ENCODE results near the gene GUSB.

Gene GUSB

GRCh38 chr7:65931685-65932084, 50.3 kb downstream of the GUSB start:
- H3K4me3 ChIP-seq (ENCODE audit: low read depth, low read length): no peak overlapping the region

GRCh38 chr7:65927489-65928448, 54.2 kb downstream of the GUSB start:
- no peak overlapping the region for H3K4me3 ChIP-seq (ENCODE audit: low read depth, low read length)

- H3K4me3 ChIP-seq (ENCODE audit: low read depth, low read length): no peak overlapping the region
These were observed 55.4 kb downstream of the GUSB start for GRCh38 chr7:65926588-65926987.

GRCh38 chr7:65925040-65925439, 57.0 kb downstream of the GUSB start:
- no peak overlapping the region for H3K4me3 ChIP-seq (ENCODE audit: low read depth, low read length)

- no peak overlapping the region for H3K4me3 ChIP-seq (ENCODE audit: low read depth, low read length)
These were observed 57.8 kb downstream of the GUSB start for GRCh38 chr7:65924193-65924592.

GRCh38 chr7:65923316-65923715, 58.7 kb downstream of the GUSB start:
- H3K4me3 ChIP-seq (ENCODE audit: low read depth, low read length): no peak overlapping the region

- no peak overlapping the region for H3K4me3 ChIP-seq (ENCODE audit: low read depth, low read length)
These were observed 65.9 kb downstream of the GUSB start for GRCh38 chr7:65915921-65916657.

GRCh38 chr7:65912237-65912636, 69.8 kb downstream of the GUSB start:
- H3K4me3 ChIP-seq (ENCODE audit: low read depth, low read length): no peak overlapping the region

Data from iPS-11a (cell line).